ENCODE data around the gene CLDN22.
A peak's percentile ranks its signal among the peaks of the same experiment; 100 is the strongest.

Gene CLDN22

GRCh38 chr4:183286590-183287308 is 33.3 kb downstream of the CLDN22 start:
- Mint-ChIP-seq H3K4me1 (no peaks in the 10 kb centered on the region), H3K4me3 (no peak overlapping the region), H3K27me3 (ENCODE audit: low read depth, poor library complexity) (peaks cover 6% of the 10 kb centered on the region), H3K9me3 (no peaks in the 10 kb centered on the region), H3K36me3 (ENCODE audit: low read depth) (peaks cover 74% of the 10 kb centered on the region), H3K27ac (peak overlapping the region; percentile 77)
- no peak for DNase-seq
- TF ChIP-seq CTCF (IDR thresholded peaks at IDR 0.05): no peak

GRCh38 chr4:183285886-183286285 is 34.2 kb downstream of the CLDN22 start:
- peak overlapping the region; percentile 77 for H3K27ac Mint-ChIP-seq
- H3K27me3 Mint-ChIP-seq (ENCODE audit: low read depth, poor library complexity): peaks cover 4% of the 10 kb centered on the region
- H3K4me1 Mint-ChIP-seq: no peaks in the 10 kb centered on the region
- H3K4me3 Mint-ChIP-seq: no peak overlapping the region
- peaks cover 67% of the 10 kb centered on the region for H3K36me3 Mint-ChIP-seq (ENCODE audit: low read depth)
- no peak for DNase-seq
- TF ChIP-seq CTCF (IDR thresholded peaks at IDR 0.05): no peak
- H3K9me3 Mint-ChIP-seq: no peaks in the 10 kb centered on the region

GRCh38 chr4:183284965-183285364 is 35.1 kb downstream of the CLDN22 start:
- no peak overlapping the region for H3K27ac Mint-ChIP-seq
- TF ChIP-seq CTCF (IDR thresholded peaks at IDR 0.05): no peak
- H3K36me3 Mint-ChIP-seq (ENCODE audit: low read depth): peaks cover 72% of the 10 kb centered on the region
- H3K4me1 Mint-ChIP-seq: no peaks in the 10 kb centered on the region
- no peak for DNase-seq
- no peak overlapping the region for H3K4me3 Mint-ChIP-seq
- peaks cover 3% of the 10 kb centered on the region for H3K27me3 Mint-ChIP-seq (ENCODE audit: low read depth, poor library complexity)
- no peaks in the 10 kb centered on the region for H3K9me3 Mint-ChIP-seq

- H3K36me3 Mint-ChIP-seq (ENCODE audit: low read depth): peaks cover 72% of the 10 kb centered on the region
Observed at GRCh38 chr4:183284258-183284785, 35.8 kb downstream of the CLDN22 start.

GRCh38 chr4:183276106-183276505 is 44.0 kb downstream of the CLDN22 start:
- Mint-ChIP-seq H3K27me3 (ENCODE audit: low read depth, poor library complexity) (no peaks in the 10 kb centered on the region), H3K36me3 (ENCODE audit: low read depth) (peaks cover 79% of the 10 kb centered on the region), H3K4me1 (no peaks in the 10 kb centered on the region), H3K9me3 (peaks cover 33% of the 10 kb centered on the region), H3K4me3 (no peak overlapping the region), H3K27ac (no peak overlapping the region)
- TF ChIP-seq CTCF (IDR thresholded peaks at IDR 0.05): no peak
- no peak for DNase-seq

More at GRCh38 chr4:183284258-183284785, 35.8 kb downstream of the CLDN22 start:
- Mint-ChIP-seq H3K9me3 (no peaks in the 10 kb centered on the region), H3K4me3 (no peak overlapping the region), H3K4me1 (no peaks in the 10 kb centered on the region), H3K27me3 (ENCODE audit: low read depth, poor library complexity) (peaks cover 3% of the 10 kb centered on the region), H3K27ac (peak overlapping the region; percentile 26)
- no peak for DNase-seq
- TF ChIP-seq CTCF (IDR thresholded peaks at IDR 0.05): no peak

- DNase-seq: no peak
- Mint-ChIP-seq H3K9me3 (peaks cover 33% of the 10 kb centered on the region), H3K27me3 (ENCODE audit: low read depth, poor library complexity) (no peaks in the 10 kb centered on the region), H3K4me3 (no peak overlapping the region), H3K27ac (no peak overlapping the region), H3K36me3 (ENCODE audit: low read depth) (peaks cover 89% of the 10 kb centered on the region), H3K4me1 (no peaks in the 10 kb centered on the region)
- TF ChIP-seq CTCF (IDR thresholded peaks at IDR 0.05): no peak
Observed at GRCh38 chr4:183272384-183272783, 47.7 kb downstream of the CLDN22 start.

Data from nephron progenitor cell (in vitro differentiated cells).